Spinal cord (tissue), 10 donors: ENCODE measurements around the gene ADNP. TPM values are rescaled to one million over a fixed set of nuclear protein-coding genes. Genes with fewer than 3 reads are reported as not detected.

Experiments
- DNase-seq, 6 donors: peaks; one replicate each; pipeline versions ENCODE4 v3.0.0 to v3.0.0-alpha.2; 2013 to 2015; ENCODE audit warnings: low spot score in 6 of 6, low read depth in 4 of 6
- H3K27ac ChIP-seq: one replicate; pipeline ENCODE4 v1.5.1; 2013; ENCODE audit warnings: low read depth, low read length, control low read depth
- H3K27me3 ChIP-seq: one replicate; pipeline ENCODE4 v1.6.1; 2013; ENCODE audit warnings: low read length; ENCODE audit not compliant: control insufficient read depth, insufficient read depth
- H3K36me3 ChIP-seq: one replicate; pipeline ENCODE4 v1.6.1; 2013; ENCODE audit warnings: low read length; ENCODE audit not compliant: control insufficient read depth, insufficient read depth
- H3K4me1 ChIP-seq: one replicate; pipeline ENCODE4 v1.6.1; 2013; ENCODE audit warnings: low read length; ENCODE audit not compliant: control insufficient read depth, insufficient read depth
- H3K4me3 ChIP-seq: one replicate; pipeline ENCODE4 v1.5.1; 2013; ENCODE audit warnings: low read depth, low read length, control low read depth
- H3K9me3 ChIP-seq: one replicate; pipeline ENCODE4 v1.6.1; 2013; ENCODE audit warnings: low read length; ENCODE audit not compliant: control insufficient read depth, insufficient read depth
- WGBS: methylation state at CpG from one replicate; pipeline ENCODE4 v1.1.5; 2013; ENCODE audit warnings: missing lambda C conversion rate; ENCODE audit not compliant: insufficient coverage; 5-methylcytosine and 5-hydroxymethylcytosine counted together
- polyA plus RNA-seq, 2 donors: library from polyadenylated mRNA; unstranded; fragments of 120-200 nt; gene quantifications; one replicate each; pipeline ENCODE4 v1.2.1, GENCODE V29; 2013; ENCODE audit not compliant: insufficient read length in 2 of 2
- total RNA-seq, 2 donors: library from RNA; depleted of rRNA in 1 of 2; stranded (reverse); fragments of 120-200 nt in 1 of 2; fragments of >200 nt in 1 of 2; gene quantifications; one replicate each; pipeline versions ENCODE4 v1.2.3 to v1.2.4, GENCODE V29; 2013 to 2014
- donor health status: healthy.

Gene ADNP
- total and polyA plus RNA-seq, 4 donors = 58.7 to 93.3 (median 76.6) TPM

DNA sequence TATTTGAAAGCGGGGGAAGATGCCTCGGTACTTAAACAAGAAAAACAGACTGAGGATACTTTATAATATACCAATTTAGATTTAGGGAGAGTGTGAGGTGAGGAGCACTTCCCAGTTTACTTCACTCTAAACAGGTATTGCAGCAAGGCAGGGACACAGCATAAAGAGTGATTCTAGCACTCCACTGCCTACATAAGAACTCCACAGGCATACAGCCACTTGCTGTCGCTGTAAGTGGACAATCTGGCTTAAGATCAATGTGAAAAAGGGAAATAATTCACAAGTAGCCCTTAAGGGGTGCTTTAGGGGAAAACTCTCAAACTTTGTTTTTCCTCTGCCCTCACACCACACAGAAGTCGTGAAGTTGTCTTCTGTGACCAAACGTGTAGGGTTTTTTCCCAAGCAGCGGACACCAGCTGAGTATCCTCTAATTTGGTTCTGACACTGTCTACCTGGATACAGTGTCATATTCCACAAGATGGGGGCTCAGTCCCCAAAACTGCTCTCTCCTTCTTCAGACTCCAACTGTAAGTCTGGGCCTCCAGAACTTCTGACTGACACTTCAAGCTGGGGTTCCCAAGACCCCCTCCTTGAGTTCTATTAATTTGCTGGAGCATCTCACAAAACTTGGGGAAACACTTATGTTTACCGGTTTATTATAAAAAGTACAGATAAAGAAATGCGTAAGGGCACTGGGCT, 9.3 kb downstream of the ADNP start:
- no peak for DNase-seq
- Histone ChIP-seq H3K4me3 (no peak overlapping the region), H3K36me3 (peaks cover 6% of the 10 kb centered on the region), H3K4me1 (peaks cover 7% of the 10 kb centered on the region), H3K27ac (no peak overlapping the region), H3K9me3 (no peaks in the 10 kb centered on the region), H3K27me3 (no peaks in the 10 kb centered on the region)
- WGBS = 100% methylated on average over 2 of the region's 8 CpGs

DNA sequence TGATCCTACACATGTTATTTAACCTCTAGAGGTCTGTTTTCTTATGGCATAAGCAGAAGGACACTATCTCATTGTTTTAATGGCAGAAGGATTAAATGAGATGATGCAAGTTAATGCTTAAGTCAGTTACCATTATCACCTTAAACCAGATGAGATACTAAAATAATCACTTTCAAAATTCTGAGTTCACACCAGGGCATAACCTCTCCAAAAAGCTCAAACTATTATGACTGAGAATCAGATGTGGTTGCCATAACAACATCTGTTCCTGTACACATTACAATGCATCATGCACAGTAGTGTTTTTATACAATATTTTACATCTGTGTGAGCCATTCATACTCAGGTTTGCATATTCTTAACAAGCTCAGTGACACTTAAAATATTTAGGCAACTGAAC, 10.2 kb downstream of the ADNP start:
- Histone ChIP-seq H3K36me3 (peaks cover 6% of the 10 kb centered on the region), H3K4me1 (peaks cover 7% of the 10 kb centered on the region), H3K27ac (no peak overlapping the region), H3K4me3 (no peak overlapping the region), H3K9me3 (no peaks in the 10 kb centered on the region), H3K27me3 (no peaks in the 10 kb centered on the region)
- no peak for DNase-seq

DNA sequence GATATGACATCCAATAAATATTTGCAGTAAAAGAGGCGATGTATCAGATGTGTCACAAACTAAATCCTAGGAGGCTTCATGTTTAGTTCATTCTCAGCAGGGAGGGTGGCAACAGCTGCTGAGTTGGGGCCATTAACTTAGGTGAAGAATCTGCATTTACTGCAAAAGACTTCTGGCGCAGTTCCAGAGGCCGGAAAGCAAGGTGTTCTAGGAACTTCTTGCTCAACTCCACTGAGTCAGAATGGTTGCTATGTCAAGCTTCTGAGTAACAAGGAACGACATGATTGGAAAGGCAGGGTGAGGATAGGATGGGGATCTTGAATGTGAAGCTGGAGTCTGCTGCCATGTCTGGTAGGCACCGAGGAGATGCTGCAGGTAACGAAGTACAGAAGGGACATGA, 11.7 kb downstream of the ADNP start:
- peaks cover 2% of the 10 kb centered on the region for H3K4me1 ChIP-seq
- DNase-seq = peak in 1 of 6 donors; percentile 31
- WGBS = 70% methylated on average over 5 of the region's 6 CpGs
- no peak overlapping the region for H3K4me3 ChIP-seq
- H3K36me3 ChIP-seq = peaks cover 2% of the 10 kb centered on the region
- no peaks in the 10 kb centered on the region for H3K27me3 ChIP-seq
- H3K27ac ChIP-seq = no peak overlapping the region
- H3K9me3 ChIP-seq = no peaks in the 10 kb centered on the region

DNA sequence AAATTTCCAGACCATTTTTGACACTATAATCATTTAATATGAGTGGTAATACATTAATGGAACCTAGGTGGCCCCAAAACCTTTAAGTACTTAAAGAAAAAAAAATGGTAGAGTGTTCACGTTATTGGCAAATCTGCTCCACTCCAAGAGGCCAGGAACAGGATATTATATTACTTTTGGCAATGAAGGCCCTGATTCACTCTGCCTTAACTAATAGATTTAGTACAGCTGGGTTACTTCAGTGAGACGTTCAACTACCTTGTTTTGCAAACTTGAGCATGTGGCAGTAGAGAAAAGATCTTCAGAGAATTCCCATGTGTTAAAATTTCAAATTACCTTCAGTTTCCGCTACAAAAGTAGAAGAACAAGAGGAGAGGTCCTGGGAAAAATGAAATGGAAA, 12.8 kb downstream of the ADNP start:
- no peak for DNase-seq
- peaks cover 2% of the 10 kb centered on the region for H3K36me3 ChIP-seq
- no CpG with 5 or more reads among the region's 3 CpGs for WGBS
- H3K9me3 ChIP-seq = no peaks in the 10 kb centered on the region
- peaks cover 2% of the 10 kb centered on the region for H3K4me1 ChIP-seq
- no peak overlapping the region for H3K4me3 ChIP-seq
- H3K27me3 ChIP-seq = no peaks in the 10 kb centered on the region
- H3K27ac ChIP-seq = no peak overlapping the region

DNA sequence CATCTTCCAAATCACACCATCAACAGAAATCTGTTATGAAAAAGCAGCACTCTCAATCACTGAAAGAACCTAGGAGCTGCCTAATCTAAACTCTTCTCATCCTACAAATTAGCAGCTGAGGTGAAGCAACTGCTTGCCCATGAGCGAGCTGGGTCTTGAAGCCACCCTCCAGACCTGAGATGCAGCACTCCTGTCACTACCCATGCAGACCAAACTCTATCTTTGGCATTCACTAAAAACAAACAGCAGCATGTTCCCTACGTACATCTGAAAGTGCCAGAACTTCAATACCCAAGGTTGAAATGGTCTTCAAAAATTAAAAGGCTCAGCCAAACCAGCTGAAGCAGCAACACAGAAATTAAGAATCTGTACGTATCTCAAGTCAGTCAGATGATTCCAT, 14.3 kb downstream of the ADNP start:
- Histone ChIP-seq H3K27ac (no peak overlapping the region), H3K36me3 (peaks cover 2% of the 10 kb centered on the region), H3K27me3 (no peaks in the 10 kb centered on the region), H3K4me3 (no peak overlapping the region), H3K4me1 (peaks cover 2% of the 10 kb centered on the region), H3K9me3 (no peaks in the 10 kb centered on the region)
- WGBS = 61% methylated on average over 3 of the region's 3 CpGs
- no peak for DNase-seq

DNA sequence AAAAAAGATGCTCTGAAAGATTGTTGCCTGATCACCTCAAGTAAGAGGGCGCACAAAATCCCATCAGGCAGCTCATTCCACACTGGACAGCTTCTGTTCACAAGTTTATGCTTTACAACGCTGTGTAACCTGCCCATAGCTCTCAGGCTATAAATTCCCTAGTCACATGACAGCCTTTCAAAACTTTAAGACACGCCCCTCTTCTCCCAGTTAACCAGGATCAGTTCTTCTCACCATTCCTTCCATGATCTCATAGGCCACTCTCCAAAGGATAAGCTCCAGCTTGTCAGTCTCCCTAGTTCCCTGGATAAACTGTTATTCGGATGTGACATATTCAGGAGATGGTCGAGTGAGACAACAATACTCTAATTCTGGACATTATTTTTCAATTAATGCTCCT, 15.0 kb downstream of the ADNP start:
- Histone ChIP-seq H3K36me3 (peaks cover 2% of the 10 kb centered on the region), H3K4me1 (peaks cover 2% of the 10 kb centered on the region), H3K4me3 (no peak overlapping the region), H3K27ac (no peak overlapping the region), H3K9me3 (no peaks in the 10 kb centered on the region), H3K27me3 (no peaks in the 10 kb centered on the region)
- no peak for DNase-seq
- 44% methylated on average over 3 of the region's 5 CpGs for WGBS

DNA sequence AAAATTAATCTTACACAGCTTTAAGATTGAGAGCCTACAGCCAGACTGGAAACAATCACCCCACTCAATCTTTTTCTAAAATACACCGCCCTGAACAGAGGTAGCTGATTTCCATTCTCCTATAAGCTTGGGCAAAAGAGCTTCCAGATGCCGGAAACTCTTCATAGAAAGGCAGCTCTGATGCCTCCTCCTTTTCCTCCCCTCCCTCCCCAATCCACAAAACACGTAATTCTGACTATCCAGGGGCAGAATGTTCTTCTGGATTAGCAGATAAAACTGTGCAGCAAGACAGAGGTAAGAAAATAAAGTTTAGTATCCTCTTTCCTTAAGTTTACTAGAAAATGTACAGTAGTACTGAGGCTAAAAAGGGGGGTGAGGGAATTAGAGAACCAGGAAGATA, 15.8 kb downstream of the ADNP start:
- Histone ChIP-seq H3K27ac (no peak overlapping the region), H3K27me3 (no peaks in the 10 kb centered on the region), H3K4me3 (no peak overlapping the region), H3K4me1 (peaks cover 2% of the 10 kb centered on the region), H3K9me3 (no peaks in the 10 kb centered on the region), H3K36me3 (peaks cover 2% of the 10 kb centered on the region)
- 66% methylated on average over 2 of the region's 3 CpGs for WGBS
- no peak for DNase-seq

DNA sequence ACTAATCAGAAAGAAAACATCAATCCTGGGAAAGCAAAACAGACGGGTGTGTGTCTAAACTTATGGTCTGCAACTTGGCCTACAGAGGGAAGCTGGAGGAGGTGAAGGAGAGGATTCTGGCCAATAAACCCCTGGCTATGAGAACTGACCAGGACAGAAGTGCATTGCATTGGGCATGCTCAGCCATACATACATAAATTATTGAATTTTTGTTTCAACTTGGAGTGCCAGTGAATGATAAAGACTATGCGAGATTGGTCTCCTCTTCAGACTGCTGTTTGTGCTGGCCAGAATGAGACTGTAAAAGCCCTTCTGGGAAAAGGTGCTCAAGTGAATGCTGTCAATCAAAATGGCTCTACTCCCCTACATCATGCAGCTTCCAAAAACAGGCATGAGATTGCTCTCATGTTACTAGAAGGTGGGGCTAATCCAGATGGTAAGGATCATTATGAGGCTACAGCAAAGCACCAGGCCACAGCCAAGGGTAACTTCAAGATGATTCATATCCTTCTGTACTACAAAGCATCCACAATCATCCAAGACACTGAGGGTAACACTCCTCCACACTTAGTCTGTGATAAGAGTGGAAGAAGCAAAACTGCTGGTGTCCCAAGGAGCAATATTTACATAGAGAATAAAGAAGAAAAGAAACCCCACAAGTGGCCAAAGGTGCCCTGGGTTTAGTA, 17.4 kb downstream of the ADNP start:
- H3K4me1 ChIP-seq = no peaks in the 10 kb centered on the region
- H3K9me3 ChIP-seq = no peaks in the 10 kb centered on the region
- H3K36me3 ChIP-seq = peaks cover 2% of the 10 kb centered on the region
- DNase-seq = no peak
- no peak overlapping the region for H3K4me3 ChIP-seq
- no peak overlapping the region for H3K27ac ChIP-seq
- H3K27me3 ChIP-seq = no peaks in the 10 kb centered on the region
- no CpG with 5 or more reads among the region's 2 CpGs for WGBS

DNA sequence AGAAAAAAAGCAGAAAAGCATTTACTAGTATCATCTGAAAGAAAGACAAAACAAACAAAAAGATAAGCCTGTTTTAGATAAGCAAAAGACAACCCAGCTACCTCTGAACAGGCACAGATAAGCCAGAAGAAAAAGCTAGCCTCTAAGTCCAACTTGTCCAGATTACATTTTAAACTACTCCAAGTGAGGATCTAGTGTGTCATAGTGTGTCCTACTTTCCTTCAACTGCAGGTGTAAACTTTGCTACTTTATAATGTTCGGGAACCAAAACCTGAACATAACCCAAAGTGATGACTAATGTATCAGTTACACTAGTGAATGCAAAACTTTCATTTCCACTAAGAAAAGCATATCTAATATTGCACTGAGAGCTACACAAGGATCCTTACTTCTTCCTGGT, 19.5 kb downstream of the ADNP start:
- peaks cover 3% of the 10 kb centered on the region for H3K4me1 ChIP-seq
- no peak for DNase-seq
- H3K9me3 ChIP-seq = no peaks in the 10 kb centered on the region
- H3K36me3 ChIP-seq = peaks cover 7% of the 10 kb centered on the region
- H3K27ac ChIP-seq = no peak overlapping the region
- no peak overlapping the region for H3K4me3 ChIP-seq
- WGBS = 80% methylated on average over 1 of the region's 1 CpG
- no peaks in the 10 kb centered on the region for H3K27me3 ChIP-seq

DNA sequence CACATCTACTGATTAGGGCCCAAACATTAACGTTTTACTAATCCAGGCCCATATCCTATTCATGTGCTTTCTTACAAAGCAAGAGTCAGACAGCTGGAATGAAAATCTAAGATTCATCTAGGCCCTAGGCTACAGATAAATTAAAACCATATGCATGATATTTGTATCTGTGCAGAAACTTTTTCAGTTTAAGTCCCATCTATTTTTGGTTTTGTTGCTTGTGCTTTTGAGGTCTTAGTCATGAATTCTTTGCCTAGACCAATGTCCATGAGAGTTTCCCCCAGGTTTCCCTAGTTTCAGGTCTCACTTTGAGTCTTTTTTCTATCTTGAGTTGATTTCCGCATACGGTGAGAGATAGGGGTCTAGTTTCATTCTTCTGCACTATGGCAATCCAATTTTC, 20.2 kb downstream of the ADNP start:
- no peaks in the 10 kb centered on the region for H3K27me3 ChIP-seq
- peaks cover 7% of the 10 kb centered on the region for H3K36me3 ChIP-seq
- no peaks in the 10 kb centered on the region for H3K9me3 ChIP-seq
- peaks cover 3% of the 10 kb centered on the region for H3K4me1 ChIP-seq
- WGBS = 40% methylated on average over 1 of the region's 3 CpGs
- no peak for DNase-seq
- H3K27ac ChIP-seq = no peak overlapping the region
- no peak overlapping the region for H3K4me3 ChIP-seq
